Skeletal muscle satellite cell (primary cell): ENCODE results near the gene MTA2.

Experiments used
- H3K27me3 ChIP-seq: 2 replicates; pipeline ENCODE4 v1.7.0; 2013; ENCODE audit warnings: low read length; ENCODE audit not compliant: control insufficient read depth, insufficient read depth
- H3K36me3 ChIP-seq: 2 replicates; pipeline ENCODE4 v1.7.0; 2013; ENCODE audit warnings: mild to moderate bottlenecking, control low read depth, low read length; ENCODE audit not compliant: insufficient read depth
- H3K4me1 ChIP-seq: 2 replicates; pipeline ENCODE4 v1.7.0; 2013; ENCODE audit warnings: low read length; ENCODE audit not compliant: control insufficient read depth, insufficient read depth
- H3K4me2 ChIP-seq: 2 replicates; pipeline ENCODE4 v1.7.0; 2013; ENCODE audit warnings: mild to moderate bottlenecking, low read length
- H3K4me3 ChIP-seq: 2 replicates; pipeline ENCODE4 v1.7.0; 2013; ENCODE audit warnings: low read length
- H3K9ac ChIP-seq: 2 replicates; pipeline ENCODE4 v1.7.0; 2013; ENCODE audit warnings: mild to moderate bottlenecking, low read depth, low read length, moderate library complexity
- H3K9me3 ChIP-seq: replicated peaks from 2 replicates; pipeline ENCODE4 v1.7.0; 2013; ENCODE audit warnings: mild to moderate bottlenecking, control low read depth, low read length

The MTA2 gene

DNA sequence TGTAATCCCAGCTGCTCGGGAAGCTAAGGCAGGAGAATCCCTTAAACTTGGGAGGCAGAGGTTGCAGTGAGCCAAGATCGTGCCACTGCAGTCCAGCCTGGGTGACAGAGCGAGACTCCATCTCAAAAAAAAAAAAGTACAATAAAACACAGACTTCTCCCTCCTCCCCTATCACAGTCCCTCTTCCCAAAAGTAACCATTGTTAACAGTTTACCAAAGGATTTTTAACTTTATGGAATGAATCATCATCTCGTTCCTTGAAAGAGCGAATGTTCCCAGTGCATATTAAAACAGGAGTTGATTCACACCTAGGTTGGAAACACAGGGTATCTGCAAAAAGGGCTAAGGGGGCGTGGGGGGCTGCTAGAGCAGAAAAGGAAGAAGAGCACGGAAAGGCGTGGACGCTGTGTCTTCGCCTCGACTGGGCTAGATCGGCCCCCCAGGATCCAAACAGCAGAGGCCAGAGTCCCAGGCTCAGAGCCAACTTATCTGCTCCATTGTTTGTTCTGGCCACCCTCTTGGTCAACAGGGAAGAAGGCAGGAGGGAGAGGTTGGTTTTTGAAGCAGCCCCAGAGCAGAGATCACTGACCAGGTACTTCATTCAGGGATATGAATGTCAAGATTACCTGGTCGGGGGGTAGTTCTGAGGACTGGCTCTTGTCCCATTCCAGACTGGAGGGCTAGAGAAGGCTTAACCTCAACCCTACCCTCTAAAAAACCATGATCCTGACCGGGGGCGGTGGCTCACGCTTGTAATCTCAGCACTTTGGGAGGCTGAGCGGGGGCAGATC lies 52.9 kb downstream of the MTA2 start:
- H3K36me3 ChIP-seq = peaks cover 15% of the 10 kb centered on the region
- H3K9ac ChIP-seq = no peak overlapping the region
- H3K27me3 ChIP-seq = no peaks in the 10 kb centered on the region
- peaks cover 41% of the 10 kb centered on the region for H3K4me1 ChIP-seq
- no peaks in the 10 kb centered on the region for H3K9me3 ChIP-seq
- H3K4me2 ChIP-seq = peak overlapping the region; percentile 96
- peak overlapping the region; percentile 10 for H3K4me3 ChIP-seq

DNA sequence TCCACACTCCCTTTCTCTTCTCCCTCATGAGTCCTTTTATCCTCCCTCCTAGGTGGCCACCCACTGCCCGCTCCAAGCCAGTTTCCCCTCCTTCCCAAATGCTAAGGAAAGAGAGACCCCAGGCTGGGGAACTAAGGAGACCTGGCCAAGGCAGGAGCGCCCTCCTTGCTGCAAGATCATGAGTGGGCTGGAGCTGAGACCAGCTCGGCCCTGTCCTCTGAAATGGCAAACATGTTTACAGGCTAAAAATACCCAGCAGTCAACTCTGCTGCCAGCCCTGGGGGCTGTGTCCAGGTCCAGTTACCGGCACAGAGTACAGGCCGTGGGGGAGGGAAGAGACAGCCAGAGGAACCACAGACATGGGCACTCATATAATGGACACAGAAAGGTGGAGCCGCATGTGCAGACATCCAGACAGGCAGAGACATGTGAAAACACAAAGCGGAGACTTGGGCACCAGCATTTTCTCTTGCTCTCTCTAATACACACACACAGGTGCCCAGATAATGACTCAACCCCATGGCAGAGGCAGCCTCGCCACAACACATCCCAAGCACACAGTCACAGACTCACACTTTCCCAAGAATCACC lies 53.9 kb downstream of the MTA2 start:
- H3K36me3 ChIP-seq = peaks cover 24% of the 10 kb centered on the region
- peak overlapping the region; percentile 97 for H3K4me3 ChIP-seq
- peak overlapping the region; percentile 95 for H3K9ac ChIP-seq
- no peaks in the 10 kb centered on the region for H3K27me3 ChIP-seq
- peak overlapping the region; percentile 96 for H3K4me2 ChIP-seq
- peaks cover 38% of the 10 kb centered on the region for H3K4me1 ChIP-seq
- H3K9me3 ChIP-seq = no peaks in the 10 kb centered on the region

- peak overlapping the region; percentile 96 for H3K4me2 ChIP-seq
- no peaks in the 10 kb centered on the region for H3K9me3 ChIP-seq
- H3K4me1 ChIP-seq = peaks cover 37% of the 10 kb centered on the region
These were observed 54.6 kb downstream of the MTA2 start for GRCh38 chr11:62546929-62547625.

GRCh38 chr11:62546244-62546928 lies 55.3 kb downstream of the MTA2 start, which contains the start of gene AHNAK:
Gene AHNAK (minus strand): TSS chr11:62546806. CDS start chr11:62536098, 10,708 bp downstream.
- peak within 1 kb of the TSS; percentile 95 for H3K9ac ChIP-seq
- H3K9me3 ChIP-seq = no peaks in the 10 kb centered on the region
- no peaks in the 10 kb centered on the region for H3K27me3 ChIP-seq
- peaks cover 37% of the 10 kb centered on the region for H3K4me1 ChIP-seq
- H3K4me3 ChIP-seq = peak within 1 kb of the TSS; percentile 97
- H3K36me3 ChIP-seq = peaks cover 30% of the 10 kb centered on the region
- peak within 1 kb of the TSS; percentile 96 for H3K4me2 ChIP-seq

More at GRCh38 chr11:62546929-62547625, 54.6 kb downstream of the MTA2 start:
- Histone ChIP-seq H3K36me3 (peaks cover 24% of the 10 kb centered on the region), H3K9ac (peak overlapping the region; percentile 95), H3K4me3 (peak overlapping the region; percentile 97), H3K27me3 (no peaks in the 10 kb centered on the region)

- peaks cover 45% of the 10 kb centered on the region for H3K4me1 ChIP-seq
- peaks cover 32% of the 10 kb centered on the region for H3K36me3 ChIP-seq
- peak overlapping the region; percentile 96 for H3K4me2 ChIP-seq
- no peaks in the 10 kb centered on the region for H3K27me3 ChIP-seq
- peak overlapping the region; percentile 97 for H3K4me3 ChIP-seq
- H3K9me3 ChIP-seq = no peaks in the 10 kb centered on the region
- peak overlapping the region; percentile 95 for H3K9ac ChIP-seq
These were observed 56.0 kb downstream of the MTA2 start for GRCh38 chr11:62545437-62546243.

- no peaks in the 10 kb centered on the region for H3K9me3 ChIP-seq
These were observed 56.9 kb downstream of the MTA2 start for GRCh38 chr11:62544581-62545436.

DNA sequence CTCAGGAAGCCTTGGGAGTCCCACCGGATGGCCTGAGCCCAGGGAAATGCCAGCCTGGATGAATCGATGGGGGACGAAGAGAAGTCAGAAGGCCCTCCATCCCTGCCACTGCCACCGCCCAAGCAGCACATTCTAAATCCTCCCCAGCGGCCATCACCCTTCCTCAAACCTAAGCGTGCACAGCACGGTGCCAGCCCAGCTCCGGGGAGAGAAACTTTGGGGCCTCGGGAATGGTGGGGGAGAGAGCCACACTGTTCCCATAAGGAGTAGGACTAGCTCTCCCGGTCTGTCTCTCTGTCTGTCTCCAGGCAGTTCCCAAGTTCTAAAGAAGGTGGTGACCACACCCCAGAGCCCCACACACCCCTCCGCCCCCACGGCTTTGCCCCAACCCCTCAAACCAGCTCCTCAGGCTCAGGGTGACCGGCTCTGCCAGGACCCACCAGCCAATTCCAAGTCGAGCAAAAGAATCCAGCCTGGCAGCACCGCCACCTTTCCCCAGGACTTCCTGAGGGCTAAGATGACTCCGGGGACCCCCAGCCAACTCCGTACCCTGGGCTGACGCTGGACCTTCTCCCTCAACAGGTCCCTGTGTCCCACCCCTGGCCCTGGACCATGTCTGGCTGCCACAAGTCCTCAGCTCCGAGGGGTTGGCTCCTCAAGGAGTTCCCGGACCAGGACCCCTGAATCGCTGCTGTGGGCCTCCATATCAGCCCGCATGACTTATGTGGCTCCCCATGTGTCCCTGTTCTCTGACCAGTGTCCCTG lies 57.8 kb downstream of the MTA2 start:
- H3K36me3 ChIP-seq = peaks cover 41% of the 10 kb centered on the region

More at GRCh38 chr11:62544581-62545436, 56.9 kb downstream of the MTA2 start:
- Histone ChIP-seq H3K9ac (peak overlapping the region; percentile 95), H3K36me3 (peaks cover 34% of the 10 kb centered on the region), H3K4me1 (peaks cover 53% of the 10 kb centered on the region), H3K4me3 (peak overlapping the region; percentile 97), H3K4me2 (peak overlapping the region; percentile 96), H3K27me3 (no peaks in the 10 kb centered on the region)

More for the DNA sequence above, 57.8 kb downstream of the MTA2 start:
- Histone ChIP-seq H3K27me3 (no peaks in the 10 kb centered on the region), H3K9me3 (no peaks in the 10 kb centered on the region), H3K4me1 (peaks cover 59% of the 10 kb centered on the region), H3K9ac (peak overlapping the region; percentile 95), H3K4me2 (peak overlapping the region; percentile 96), H3K4me3 (peak overlapping the region; percentile 97)
